ENCODE results near the gene SPNS3. TPM values are rescaled to one million over a fixed set of nuclear protein-coding genes. Genes with fewer than 3 reads are reported as not detected.

The SPNS3 gene
- total RNA-seq, 1 donor from 2014 or later, result 1.0 TPM

DNA sequence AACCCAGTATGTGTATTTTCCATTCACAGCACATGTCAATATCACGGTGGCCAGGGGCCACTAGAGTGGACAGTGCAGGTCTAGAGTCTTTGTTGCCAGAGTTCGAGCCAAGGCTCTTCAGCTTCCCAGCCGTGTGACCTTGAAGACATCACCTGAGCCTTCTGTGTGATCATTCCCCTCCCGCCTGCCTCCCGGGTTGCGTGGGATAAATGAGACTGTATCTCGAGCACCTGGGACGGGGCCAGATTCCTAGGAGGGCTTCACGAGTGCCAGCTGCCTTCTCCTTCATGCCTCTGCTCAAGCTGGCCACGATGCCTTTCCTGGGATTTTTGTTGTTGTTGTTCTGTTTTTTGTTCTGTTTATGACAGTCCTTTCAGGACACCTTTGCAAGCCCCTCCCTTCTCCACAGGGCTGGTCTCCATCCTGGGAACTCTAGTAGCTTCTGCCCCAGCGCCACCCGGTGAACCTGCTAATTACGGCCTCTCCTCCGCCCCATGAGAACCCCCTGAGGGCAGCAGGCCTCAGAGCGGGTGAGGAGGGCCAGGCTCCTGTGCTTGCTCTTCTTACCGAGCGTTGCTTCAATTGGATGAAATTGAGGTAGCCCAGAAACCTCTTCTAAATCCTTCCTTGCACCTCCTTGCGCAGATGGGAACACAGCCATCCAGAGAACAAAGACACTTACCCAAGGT is 68.9 kb downstream of the SPNS3 start:
- intact Hi-C loops (cut with micrococcal nuclease), result no loop called here
- ATAC-seq (no peak), DNase-seq (no peak)

DNA sequence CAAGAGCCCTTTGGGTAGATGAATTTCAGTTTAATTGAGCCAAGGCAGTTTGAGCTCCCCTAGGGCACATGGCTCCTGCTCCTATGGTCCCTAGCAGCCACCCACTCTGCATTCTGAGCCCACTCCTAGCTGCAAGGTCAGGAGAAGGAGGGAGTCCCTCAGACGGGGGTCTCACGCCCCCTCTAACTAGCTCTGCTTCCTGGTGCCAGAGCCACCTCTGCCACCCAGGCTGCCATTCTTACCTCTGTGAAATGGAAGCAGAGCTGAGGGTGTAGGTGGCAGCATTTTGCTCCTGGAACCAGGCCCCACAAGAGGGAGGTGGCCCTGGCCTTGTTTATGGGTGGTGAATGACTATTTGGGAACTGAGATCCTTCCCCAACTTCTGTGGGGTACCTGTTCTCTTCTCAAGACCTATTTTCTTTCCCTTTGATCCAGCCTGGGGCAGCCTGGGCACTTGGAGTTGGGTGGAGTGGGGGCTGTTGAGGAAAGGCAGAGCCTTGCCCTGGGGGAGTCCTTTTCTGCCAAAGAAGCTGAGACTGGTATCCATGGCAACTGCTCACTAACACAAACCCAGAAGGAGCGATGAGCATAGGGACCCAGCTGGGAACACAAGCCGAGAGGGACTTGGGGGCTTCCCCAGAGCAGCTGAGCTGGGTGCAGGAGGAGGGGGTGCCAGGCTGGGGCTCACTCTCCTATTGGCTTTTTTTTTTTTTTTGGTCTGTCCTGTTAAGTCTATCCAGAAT is 69.7 kb downstream of the SPNS3 start:
- ATAC-seq (no peak), DNase-seq (no peak)
- intact Hi-C loops (cut with micrococcal nuclease), result no loop called here

DNA sequence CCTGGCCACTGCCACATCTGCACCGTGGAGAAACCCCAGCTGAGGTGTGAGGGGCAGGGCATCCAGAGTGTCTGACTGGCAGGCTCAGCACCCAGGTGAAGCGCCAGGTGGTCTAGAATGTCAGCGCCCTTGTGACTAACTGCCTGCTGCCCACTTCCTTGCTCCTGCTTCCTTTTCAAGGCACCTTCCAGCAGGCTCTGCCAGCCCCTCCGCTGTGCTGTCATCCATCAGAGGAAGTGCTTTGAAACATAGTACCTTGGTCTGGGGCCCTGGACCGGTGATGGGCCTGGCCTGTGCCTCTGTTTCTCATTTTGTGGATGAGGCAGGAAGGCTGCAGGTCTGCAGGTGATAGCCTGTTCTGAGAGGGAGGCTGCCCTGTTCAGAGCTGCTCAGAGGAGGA is 70.4 kb downstream of the SPNS3 start:
- DNase-seq (no peak), ATAC-seq (no peak)
- intact Hi-C loops (cut with micrococcal nuclease), result no loop called here

DNA sequence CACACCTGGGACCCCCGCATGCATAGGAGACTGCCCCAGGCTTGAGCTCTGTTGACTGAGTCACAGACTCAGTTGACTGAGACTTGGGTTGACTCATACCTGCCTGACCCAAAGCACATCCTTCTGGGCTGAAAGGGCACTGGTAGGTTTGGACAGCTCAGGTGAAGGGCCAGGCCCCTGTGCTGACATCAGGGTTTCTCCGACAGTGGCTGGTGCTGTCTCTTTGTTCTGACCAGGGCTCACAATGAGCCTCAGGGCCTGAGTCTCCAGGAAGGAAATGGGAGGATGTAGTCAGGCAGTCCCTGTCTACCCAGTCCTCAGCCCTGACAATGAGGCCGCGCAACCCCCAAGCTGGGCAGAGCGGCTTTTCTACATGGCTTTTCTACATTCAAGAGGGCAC is 71.4 kb downstream of the SPNS3 start:
- no peak for ATAC-seq
- intact Hi-C loops (cut with micrococcal nuclease), result no loop called here
- no peak for DNase-seq

DNA sequence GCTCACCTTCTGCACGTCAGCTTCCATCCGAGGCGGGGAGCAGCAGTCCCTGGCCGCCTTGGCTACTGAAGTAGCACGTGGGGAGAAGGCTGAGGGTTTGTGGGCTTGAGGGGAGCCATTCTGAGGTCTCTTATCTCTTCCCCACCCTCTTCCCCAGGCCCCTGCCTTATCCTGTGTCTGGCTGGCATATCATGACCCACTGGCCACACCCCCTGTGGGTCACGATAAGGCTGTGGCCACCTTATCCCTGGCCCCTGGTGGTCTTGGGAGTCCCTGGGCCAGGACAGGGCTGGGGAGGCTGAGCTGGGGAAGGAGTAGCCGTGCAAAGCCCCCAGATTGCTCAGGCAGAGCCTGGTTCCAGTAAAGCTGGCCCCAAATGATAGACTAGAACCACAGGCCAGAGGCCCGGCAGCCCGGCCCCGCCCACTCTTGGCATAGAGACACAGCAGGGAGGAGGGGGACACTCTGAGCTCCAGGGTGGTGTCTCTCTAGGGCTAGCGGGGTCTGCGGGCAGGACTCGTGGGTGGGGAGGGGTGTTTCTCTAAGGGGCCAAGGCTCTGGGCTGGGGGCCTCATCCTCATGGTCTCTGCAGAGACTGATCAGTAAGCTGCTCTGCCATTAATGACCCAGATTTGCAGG is 72.6 kb downstream of the SPNS3 start:
- intact Hi-C loops (cut with micrococcal nuclease), result no loop called here
- DNase-seq, result no peak
- ATAC-seq, result peak; percentile 6

DNA sequence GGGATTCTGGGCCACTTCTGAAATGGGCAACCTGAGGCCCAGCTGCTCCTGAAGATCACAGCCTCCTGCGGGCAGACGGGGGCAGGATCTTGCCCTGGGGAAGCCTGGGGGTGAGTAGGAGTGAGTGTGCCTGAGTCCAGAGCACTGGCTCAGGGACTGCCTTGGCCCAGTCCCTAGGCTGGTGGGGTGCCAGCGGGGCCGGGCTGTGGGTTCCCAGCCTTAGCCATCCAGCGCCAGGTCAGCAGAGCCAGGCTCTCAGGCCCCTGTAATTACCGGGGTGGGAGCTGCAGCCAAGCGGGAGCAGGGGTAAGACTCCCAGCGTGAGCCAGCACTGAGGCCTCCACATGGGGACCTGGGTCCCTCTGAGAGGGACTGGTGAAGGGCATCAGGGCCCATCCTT is 73.2 kb downstream of the SPNS3 start:
- intact Hi-C loops (cut with micrococcal nuclease), result no loop called here
- peak; percentile 83 for DNase-seq

DNA sequence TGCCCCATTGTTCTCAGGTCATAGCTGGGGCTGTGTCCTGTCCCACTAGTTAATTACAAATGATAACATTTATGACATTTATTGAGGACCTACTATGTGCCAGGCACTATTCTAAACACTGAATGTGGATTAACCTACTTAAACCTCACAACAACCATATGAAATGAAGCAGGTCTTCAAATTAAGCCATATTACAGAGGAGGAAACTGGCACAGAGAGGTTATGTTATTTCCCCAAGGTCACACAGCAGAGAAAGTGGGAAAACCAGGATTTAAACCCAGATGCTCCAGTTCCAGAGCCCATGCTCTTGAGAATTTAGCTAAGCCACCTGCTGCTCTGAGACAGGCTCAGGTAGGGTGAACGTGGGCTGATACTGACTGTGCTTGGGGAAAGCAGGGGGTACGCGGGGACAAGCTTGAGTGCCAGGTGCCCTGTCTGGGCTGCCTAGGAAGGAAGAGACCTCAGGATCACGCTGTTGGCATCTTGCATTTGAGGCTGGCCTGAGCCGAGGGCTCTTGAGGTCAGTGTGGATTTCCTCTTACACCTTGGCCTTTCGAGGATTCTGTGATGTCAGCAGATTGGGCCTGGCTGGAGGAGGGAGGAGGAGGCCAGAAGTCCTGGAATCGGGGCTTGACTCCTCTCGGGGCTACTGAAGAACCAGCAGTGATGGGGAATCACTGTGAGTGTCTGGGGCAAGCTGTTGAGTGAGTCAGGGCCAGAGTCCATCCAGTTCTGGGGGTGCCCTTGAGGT is 73.8 kb downstream of the SPNS3 start:
- no peak for ATAC-seq
- intact Hi-C loops (cut with micrococcal nuclease), result no loop called here
- no peak for DNase-seq

More for the DNA sequence above, 73.2 kb downstream of the SPNS3 start:
- peak; percentile 86 for ATAC-seq

DNA sequence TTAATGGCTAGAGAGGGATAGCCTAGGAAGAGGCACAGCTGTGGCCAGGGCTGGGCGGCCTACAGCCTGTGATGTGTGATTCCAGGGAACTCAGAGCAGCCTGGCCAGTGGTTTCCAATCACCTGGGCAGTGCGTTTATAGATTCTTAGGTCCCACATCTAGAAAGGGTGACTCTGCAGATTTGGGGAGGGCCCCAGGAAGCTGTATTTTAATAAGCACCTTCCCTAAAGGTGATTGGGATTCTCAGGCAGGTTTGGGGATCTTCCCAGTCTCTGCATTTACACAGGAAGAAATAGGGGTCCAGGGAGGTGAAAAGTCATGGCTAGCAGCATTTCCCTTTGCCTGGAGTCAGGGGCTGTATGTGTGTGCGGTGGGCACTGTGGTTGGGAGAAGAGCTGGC is 74.5 kb downstream of the SPNS3 start:
- DNase-seq (no peak), ATAC-seq (no peak)
- intact Hi-C loops (cut with micrococcal nuclease), result no loop called here

DNA sequence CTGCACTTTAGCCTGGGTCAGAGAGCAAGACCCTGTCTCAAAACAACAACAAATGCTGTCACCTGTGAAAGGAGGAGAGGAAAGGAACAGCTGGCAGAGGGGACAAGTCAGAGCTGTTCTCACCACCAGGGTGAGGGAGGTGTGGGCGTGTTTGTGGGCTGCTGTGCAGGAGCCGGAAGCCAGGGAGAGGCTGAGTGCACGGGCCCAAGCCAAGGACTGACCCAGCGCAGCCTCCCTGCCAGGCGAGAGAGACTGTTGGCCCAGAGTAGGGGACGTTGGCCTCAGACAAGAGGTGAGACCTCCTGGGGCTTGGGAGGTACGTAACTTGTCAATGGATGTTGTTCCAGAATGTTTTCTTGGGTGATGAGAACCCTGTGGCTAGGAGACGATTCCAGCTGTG is 75.7 kb downstream of the SPNS3 start:
- no peak for DNase-seq
- intact Hi-C loops (cut with micrococcal nuclease), result no loop called here
- peak; percentile 29 for ATAC-seq

DNA sequence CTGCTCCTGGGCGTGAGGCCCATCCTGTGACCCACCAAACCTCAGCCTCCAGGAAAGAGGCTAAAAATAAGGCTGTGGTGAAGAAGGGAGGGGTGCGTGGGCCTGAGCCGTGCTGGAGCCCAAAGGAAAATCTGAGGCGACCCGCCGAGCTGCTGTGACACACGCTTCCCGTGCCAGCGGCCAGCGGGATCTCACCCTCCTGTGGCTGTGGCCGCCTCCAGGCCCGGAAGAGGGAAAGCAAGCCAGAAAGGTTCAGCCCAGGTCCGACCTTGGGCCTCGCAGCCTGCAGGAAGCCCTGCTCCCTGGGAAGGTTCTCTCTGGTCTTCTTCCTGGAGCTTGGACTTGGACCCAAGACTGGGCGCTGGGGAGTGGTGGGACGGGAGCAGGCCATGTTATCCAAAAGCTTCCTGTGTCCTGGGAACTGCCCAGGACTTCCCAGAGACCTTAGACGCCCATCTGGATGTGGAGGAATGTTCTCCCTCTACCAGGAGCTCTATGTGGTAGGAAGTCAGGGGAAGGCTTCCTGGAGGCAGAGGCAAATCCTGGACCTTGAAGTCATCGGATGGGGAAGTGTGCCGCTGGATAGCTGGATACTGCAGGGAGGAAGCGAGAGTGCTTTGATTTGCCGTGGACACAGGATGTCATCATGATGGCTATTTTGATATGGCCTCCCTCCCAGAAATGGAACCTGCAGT is 76.3 kb downstream of the SPNS3 start:
- intact Hi-C loops (cut with micrococcal nuclease), result no loop called here
- DNase-seq (peak; percentile 62), ATAC-seq (peak; percentile 48)

DNA sequence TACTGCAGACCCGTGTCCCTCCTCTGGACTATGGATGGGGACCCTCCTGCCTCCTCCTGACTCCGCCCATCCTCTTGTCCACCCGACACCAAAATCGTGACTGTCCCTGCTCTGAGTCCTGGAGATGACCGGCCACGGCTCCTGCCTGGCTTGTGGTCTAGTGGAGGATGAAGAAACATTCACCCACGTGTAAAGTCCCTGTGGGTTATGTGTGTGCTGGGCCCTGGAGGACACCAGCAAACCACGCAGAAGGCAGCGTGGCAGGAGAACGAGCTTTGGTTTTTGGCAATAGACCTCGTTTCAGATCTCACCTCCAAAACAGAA is 76.8 kb downstream of the SPNS3 start:
- ATAC-seq, result no peak
- no peak for DNase-seq
- intact Hi-C loops (cut with micrococcal nuclease), result no loop called here

DNA sequence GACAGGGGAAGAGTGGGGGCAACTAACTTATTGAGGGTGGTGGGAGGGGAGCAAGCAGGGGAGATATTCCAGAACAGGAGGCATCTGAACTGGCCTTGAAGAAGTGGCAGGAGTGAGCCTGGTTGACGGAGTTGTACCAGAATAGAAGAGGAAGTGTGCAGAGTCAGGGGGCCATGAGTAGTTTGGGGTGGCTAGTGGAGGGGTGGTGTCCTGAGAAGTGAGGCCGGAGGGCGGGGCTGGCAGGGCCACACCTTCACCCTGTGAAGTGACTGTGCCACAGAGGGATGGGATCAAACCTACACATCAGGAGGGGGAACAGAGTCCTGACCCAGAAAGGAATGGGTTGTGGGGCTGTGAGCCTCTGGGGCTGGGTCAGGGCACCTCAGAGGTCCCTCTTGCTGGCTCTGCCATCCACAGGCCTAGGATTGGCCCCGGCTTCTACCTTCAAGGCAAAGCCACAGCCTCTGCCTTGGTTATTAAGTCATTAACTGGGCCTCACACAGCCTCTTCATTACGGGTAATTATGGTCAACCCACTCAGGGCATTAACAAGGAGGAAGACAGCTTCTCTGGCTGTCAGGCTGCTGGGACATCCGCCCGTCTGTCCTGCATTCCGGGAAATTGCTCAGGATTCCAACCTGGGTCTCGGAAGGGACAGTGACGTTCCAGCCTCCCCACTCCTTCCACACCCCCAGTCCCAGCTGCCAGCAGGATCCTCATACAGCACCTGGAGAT is 77.6 kb downstream of the SPNS3 start:
- intact Hi-C loops (cut with micrococcal nuclease), result no loop called here
- no peak for ATAC-seq
- no peak for DNase-seq

DNA sequence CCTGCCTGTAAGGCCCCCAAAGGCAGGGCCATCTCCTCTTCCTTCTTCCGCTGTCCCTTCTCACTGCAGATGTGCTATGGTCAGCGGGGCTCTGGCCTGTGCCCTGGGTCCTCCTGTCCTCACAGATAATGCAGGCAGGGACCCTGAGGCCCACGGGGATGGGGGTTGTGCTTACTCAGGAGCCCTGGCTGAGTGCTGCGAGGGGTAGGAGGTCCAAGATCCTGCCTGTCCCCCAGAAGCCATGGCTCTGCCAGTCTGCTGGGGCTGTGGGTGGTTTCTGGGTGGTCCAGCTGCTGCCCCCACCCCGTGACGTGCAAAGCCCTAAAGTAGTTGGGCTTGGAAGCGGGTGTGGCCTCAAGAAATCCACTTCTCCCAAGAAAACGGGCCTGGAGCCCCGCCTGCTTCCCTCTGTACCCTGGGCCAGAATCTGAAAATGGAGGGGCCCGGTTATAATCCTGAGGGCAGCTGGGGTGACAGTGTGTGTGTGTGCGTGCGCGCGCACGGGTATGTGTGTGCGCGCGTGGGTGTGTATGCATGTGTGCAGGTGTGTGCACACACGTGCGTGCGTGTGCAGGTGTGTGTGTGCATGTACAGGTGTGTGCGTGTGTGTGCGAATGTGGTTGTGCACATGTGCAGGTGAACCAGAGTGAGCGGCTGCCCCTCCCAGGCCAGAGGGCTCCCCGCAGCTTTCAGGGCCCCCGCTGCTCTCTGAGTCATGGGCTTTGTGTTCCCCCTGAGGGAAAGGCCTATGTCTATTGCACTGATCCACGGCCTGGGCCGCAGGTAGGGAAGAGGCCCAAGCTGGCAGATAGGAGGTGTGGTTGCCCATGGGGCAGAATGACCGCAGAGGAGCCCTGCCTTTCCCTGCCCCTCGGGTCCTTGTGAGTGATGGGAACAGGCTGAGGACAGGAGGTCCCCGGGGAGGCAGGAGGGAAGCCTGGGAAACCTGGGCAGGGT is 78.7 kb downstream of the SPNS3 start:
- ATAC-seq (no peak), DNase-seq (no peak)
- intact Hi-C loops (cut with micrococcal nuclease), result no loop called here

DNA sequence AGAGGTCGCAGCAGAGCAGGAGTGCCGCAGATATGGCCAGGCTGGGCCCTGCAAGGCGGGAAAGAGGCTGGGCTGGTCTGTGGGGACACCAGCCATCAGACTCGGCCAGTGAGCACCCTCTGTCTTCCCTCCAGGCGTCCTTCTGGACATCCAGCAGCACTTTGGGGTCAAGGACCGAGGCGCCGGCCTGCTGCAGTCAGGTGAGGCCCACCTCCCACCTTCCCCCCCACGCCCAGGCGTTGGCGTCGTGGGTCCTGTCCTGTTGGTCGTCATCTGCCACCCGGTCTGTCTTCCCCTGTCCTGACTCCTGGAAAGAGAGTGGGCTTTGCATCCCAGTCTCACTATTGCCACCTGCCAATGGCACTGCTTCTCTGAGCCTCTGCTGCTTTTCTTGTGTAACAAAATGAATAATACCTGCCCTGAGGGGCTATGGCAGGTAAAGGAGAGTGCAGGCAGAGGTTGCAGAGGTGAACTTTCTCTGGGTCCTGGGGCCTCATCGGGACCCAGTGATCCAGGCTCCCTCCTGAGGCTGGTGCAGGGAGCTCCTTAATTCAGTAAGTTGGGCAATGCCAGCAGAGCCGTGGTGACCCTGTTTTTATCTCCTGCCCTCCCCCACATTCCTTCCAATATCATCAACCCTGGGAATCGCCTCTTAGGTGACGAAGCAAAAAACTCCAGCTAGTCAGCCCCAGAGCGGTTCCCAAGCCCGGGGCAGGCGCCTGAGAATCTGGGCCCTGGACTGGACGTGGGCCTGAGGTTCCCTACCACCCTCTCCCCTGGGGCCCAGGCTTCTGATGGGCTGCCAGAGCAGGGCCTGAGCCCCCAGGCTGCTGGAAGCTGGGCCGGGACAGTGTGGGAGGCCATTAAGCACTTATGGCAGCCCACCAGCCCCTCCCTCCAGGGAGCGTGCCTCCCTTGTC is 79.6 kb downstream of the SPNS3 start:
- intact Hi-C loops (cut with micrococcal nuclease), result no loop called here
- no peak for DNase-seq
- no peak for ATAC-seq

DNA sequence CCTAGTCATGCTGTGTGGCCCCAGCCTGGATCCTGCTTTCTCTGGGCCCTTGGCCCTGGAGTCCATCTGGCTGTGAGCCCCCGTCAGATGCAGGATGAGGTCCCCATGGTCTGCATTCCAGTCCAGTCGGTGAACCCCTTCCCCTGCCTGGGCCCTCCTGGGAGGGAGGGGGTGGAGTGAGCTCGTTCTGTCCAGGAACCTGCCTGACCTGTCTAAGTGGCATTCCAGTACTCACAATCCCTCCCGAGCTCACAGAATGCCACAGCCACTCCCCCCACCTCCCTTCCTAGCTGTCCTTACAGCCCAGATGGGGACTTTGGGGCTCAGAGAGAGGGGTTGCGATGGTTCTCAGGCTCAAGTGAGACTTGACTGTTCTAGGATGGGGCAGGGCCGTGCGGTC is 80.5 kb downstream of the SPNS3 start:
- DNase-seq, result no peak
- intact Hi-C loops (cut with micrococcal nuclease), result no loop called here
- no peak for ATAC-seq

DNA sequence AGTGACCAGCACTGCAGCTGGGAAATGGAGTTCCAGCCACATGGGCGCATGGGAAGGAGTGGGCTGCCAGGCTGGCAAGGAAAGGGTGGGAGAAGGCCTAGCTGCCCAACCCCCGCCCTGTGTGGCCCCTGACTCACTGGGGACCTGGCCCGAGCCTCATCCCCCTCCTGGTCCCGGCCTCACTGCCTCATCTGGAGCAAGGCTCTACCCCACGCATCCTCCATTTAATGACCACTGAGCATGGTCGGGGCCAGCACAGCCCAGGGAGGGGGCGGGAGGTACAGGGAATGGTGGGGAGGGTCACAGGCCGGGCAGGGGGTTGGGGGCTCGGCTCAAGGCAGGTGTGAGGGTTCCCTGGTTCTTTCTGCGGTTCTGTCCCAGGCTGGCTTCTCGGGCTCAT is 81.0 kb downstream of the SPNS3 start:
- intact Hi-C loops (cut with micrococcal nuclease), result no loop called here
- no peak for DNase-seq
- no peak for ATAC-seq

DNA sequence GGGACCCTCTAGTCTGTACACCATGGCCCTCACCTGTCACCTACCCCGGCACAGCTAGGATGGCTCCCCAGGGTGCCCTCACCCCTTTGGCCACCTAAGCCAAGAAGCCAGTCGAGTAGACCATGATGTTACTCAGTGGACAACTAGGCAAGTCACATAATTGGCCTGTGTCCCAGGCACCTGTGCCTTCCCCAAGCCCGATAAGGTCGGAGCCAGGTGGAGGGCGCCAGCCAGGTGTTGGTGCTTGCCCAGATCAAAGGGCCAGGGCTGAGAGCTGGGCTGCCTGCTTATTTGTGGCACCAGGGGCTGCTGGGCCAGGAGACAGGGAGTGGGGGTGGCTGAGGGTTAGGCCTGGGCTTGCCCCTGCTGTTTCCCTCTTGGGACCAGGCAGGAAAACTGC is 81.8 kb downstream of the SPNS3 start:
- intact Hi-C loops (cut with micrococcal nuclease), result no loop called here

More for the DNA sequence above, 81.8 kb downstream of the SPNS3 start:
- ATAC-seq (no peak), DNase-seq (no peak)
